Measurements from ENCODE around the gene MAP3K2. TPM values are rescaled to one million over a fixed set of nuclear protein-coding genes. Genes with fewer than 3 reads are reported as not detected.
"Not testable (repeated sequence)": the region's sequence is repeated elsewhere in the genome, so short reads cannot be mapped to it uniquely, and the experiment has no call there.

The MAP3K2 gene
- total RNA-seq, 4 donors from 2014 or later, result 29.4 to 49.1 (median 44.0) TPM

GRCh38 chr2:127358971-127359370, 28.8 kb downstream of the MAP3K2 start:
- H3K4me1 ChIP-seq, result peaks cover 26% of the 10 kb centered on the region
- 93% methylated on average over 2 of the region's 2 CpGs for WGBS
- no peaks in the 10 kb centered on the region for H3K9me3 ChIP-seq

GRCh38 chr2:127358044-127358443, 29.7 kb downstream of the MAP3K2 start:
- Histone ChIP-seq H3K4me1 (peaks cover 19% of the 10 kb centered on the region), H3K9me3 (no peaks in the 10 kb centered on the region), H3K27me3 (no peaks in the 10 kb centered on the region), H3K4me3 (no peak overlapping the region), H3K36me3 (no peaks in the 10 kb centered on the region), H3K27ac (no peak overlapping the region)
- TF ChIP-seq POLR2A (IDR thresholded peaks at IDR 0.05) (no peak), CTCF (IDR thresholded peaks at IDR 0.05) (no peak), POLR2AphosphoS5 (IDR thresholded peaks at IDR 0.05) (no peak), EP300 (IDR thresholded peaks at IDR 0.05) (no peak)
- DNase-seq (ENCODE audit: low spot score in 2 of 2), result no peak
- WGBS, result 91% methylated on average over 3 of the region's 3 CpGs

More at GRCh38 chr2:127358971-127359370, 28.8 kb downstream of the MAP3K2 start:
- no peak overlapping the region for H3K27ac ChIP-seq
- no peak for TF ChIP-seq POLR2AphosphoS5 (IDR thresholded peaks at IDR 0.05)
- no peak for TF ChIP-seq EP300 (IDR thresholded peaks at IDR 0.05)
- TF ChIP-seq POLR2A (IDR thresholded peaks at IDR 0.05), result no peak
- TF ChIP-seq CTCF (IDR thresholded peaks at IDR 0.05), result no peak
- no peak overlapping the region for H3K4me3 ChIP-seq
- no peak for DNase-seq (ENCODE audit: low spot score in 2 of 2)
- H3K27me3 ChIP-seq, result no peaks in the 10 kb centered on the region
- no peaks in the 10 kb centered on the region for H3K36me3 ChIP-seq

GRCh38 chr2:127357591-127357990, 30.2 kb downstream of the MAP3K2 start:
- H3K4me3 ChIP-seq, result no peak overlapping the region
- no peaks in the 10 kb centered on the region for H3K9me3 ChIP-seq
- TF ChIP-seq EP300 (IDR thresholded peaks at IDR 0.05) (no peak), POLR2A (IDR thresholded peaks at IDR 0.05) (no peak)

GRCh38 chr2:127356531-127356930, 31.2 kb downstream of the MAP3K2 start:
- peaks cover 15% of the 10 kb centered on the region for H3K4me1 ChIP-seq
- WGBS, result 89% methylated on average over 3 of the region's 3 CpGs
- H3K9me3 ChIP-seq, result no peaks in the 10 kb centered on the region
- no peak for TF ChIP-seq CTCF (IDR thresholded peaks at IDR 0.05)
- TF ChIP-seq POLR2A (IDR thresholded peaks at IDR 0.05), result no peak
- no peak overlapping the region for H3K27ac ChIP-seq
- no peaks in the 10 kb centered on the region for H3K36me3 ChIP-seq
- H3K27me3 ChIP-seq, result no peaks in the 10 kb centered on the region
- no peak for DNase-seq (ENCODE audit: low spot score in 2 of 2)
- H3K4me3 ChIP-seq, result no peak overlapping the region

More at GRCh38 chr2:127357591-127357990, 30.2 kb downstream of the MAP3K2 start:
- no peaks in the 10 kb centered on the region for H3K36me3 ChIP-seq
- no peak for DNase-seq (ENCODE audit: low spot score in 2 of 2)
- peaks cover 15% of the 10 kb centered on the region for H3K4me1 ChIP-seq
- no peak overlapping the region for H3K27ac ChIP-seq
- H3K27me3 ChIP-seq, result no peaks in the 10 kb centered on the region

- H3K36me3 ChIP-seq, result no peaks in the 10 kb centered on the region
- no peaks in the 10 kb centered on the region for H3K9me3 ChIP-seq
- TF ChIP-seq CTCF (IDR thresholded peaks at IDR 0.05) (peak in 1 of 2 donors; percentile 40), EP300 (IDR thresholded peaks at IDR 0.05) (no peak)
- H3K27me3 ChIP-seq, result no peaks in the 10 kb centered on the region
- no peak for DNase-seq (ENCODE audit: low spot score in 2 of 2)
- WGBS, result 75% methylated on average over 4 of the region's 4 CpGs
- H3K4me3 ChIP-seq, result no peak overlapping the region
- H3K27ac ChIP-seq, result no peak overlapping the region
- H3K4me1 ChIP-seq, result peaks cover 11% of the 10 kb centered on the region
Measured at GRCh38 chr2:127355407-127356008, 32.3 kb downstream of the MAP3K2 start.

GRCh38 chr2:127353873-127354676, 33.7 kb downstream of the MAP3K2 start:
- H3K27ac ChIP-seq; H3K9me3 ChIP-seq; H3K4me3 ChIP-seq; DNase-seq (ENCODE audit: low spot score in 2 of 2); H3K36me3 ChIP-seq; H3K27me3 ChIP-seq: not testable (repeated sequence)
- H3K4me1 ChIP-seq, result peaks cover 16% of the 10 kb centered on the region
- WGBS, result 55% methylated on average over 5 of the region's 6 CpGs

GRCh38 chr2:127353223-127353622, 34.6 kb downstream of the MAP3K2 start:
- H3K9me3 ChIP-seq; H3K36me3 ChIP-seq; DNase-seq (ENCODE audit: low spot score in 2 of 2); H3K27ac ChIP-seq; H3K4me3 ChIP-seq; H3K27me3 ChIP-seq: not testable (repeated sequence)
- H3K4me1 ChIP-seq, result peaks cover 16% of the 10 kb centered on the region
- WGBS, result 98% methylated on average over 16 of the region's 35 CpGs

Measured in suprapubic skin (tissue), 4 donors.